ENCODE measurements around the gene HRG. TPM values are rescaled to one million over a fixed set of nuclear protein-coding genes. Genes with fewer than 3 reads are reported as not detected.
A peak's percentile ranks its signal among the peaks of the same experiment; 100 is the strongest.
"Not testable (repeated sequence)": the region's sequence is repeated elsewhere in the genome, so short reads cannot be mapped to it uniquely, and the experiment has no call there.

The HRG gene
- total RNA-seq, 4 donors from 2014 or later, result not detected

DNA sequence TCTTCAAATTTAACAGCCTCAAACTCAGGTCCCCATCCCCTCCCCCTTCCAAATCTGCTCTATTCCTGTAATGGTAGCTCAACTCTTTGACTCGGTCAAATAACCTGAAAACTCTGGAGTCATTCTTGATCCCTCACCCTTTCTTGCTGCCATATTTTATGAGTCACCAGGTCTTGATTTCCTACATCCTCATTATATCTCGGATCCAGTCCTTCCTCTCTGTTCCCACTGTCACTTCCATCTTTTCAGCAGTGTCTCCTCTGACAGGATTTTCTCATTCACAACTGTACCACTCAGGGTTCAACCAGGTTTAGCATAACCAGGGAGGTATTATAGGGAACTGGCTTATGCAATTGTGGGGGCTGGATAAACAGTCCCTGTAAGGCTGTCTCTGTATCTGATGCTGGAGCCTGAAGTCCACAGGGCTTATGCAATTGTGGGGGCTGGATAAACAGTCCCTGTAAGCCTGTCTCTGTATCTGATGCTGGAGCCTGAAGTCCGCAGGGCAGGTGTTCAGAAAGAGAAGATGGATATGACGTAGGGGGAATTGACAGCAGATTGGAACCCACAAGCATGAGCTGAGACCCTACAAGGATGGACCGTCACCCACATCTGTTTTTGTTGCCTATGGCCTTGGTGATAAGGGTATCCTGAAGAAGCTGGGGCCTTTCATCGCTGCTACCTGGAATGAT lies 34.7 kb upstream of the HRG start:
- H3K4me3 ChIP-seq, result no peak overlapping the region
- H3K4me1 ChIP-seq, result peaks cover 0 to 18% (median 0%) of the 10 kb centered on the region in 3 donors
- H3K9me3 ChIP-seq, result no peaks in the 10 kb centered on the region
- H3K27me3 ChIP-seq, result peaks cover 0 to 13% (median 0%) of the 10 kb centered on the region in 4 donors
- TF ChIP-seq, protein P1, sequence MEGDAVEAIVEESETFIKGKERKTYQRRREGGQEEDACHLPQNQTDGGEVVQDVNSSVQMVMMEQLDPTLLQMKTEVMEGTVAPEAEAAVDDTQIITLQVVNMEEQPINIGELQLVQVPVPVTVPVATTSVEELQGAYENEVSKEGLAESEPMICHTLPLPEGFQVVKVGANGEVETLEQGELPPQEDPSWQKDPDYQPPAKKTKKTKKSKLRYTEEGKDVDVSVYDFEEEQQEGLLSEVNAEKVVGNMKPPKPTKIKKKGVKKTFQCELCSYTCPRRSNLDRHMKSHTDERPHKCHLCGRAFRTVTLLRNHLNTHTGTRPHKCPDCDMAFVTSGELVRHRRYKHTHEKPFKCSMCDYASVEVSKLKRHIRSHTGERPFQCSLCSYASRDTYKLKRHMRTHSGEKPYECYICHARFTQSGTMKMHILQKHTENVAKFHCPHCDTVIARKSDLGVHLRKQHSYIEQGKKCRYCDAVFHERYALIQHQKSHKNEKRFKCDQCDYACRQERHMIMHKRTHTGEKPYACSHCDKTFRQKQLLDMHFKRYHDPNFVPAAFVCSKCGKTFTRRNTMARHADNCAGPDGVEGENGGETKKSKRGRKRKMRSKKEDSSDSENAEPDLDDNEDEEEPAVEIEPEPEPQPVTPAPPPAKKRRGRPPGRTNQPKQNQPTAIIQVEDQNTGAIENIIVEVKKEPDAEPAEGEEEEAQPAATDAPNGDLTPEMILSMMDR (IDR thresholded peaks at IDR 0.05), result no peak
- no peak for TF ChIP-seq POLR2A (IDR thresholded peaks at IDR 0.05)
- no peak for DNase-seq
- 62 to 63% methylated on average over 6 of the region's 6 CpGs for WGBS, 2 donors
- H3K36me3 ChIP-seq, result no peaks in the 10 kb centered on the region
- H3K27ac ChIP-seq, result peak overlapping the region in 2 of 4 donors; percentile 43 to 50
- intact Hi-C loops (cut with DNase I), result no loop called here

DNA sequence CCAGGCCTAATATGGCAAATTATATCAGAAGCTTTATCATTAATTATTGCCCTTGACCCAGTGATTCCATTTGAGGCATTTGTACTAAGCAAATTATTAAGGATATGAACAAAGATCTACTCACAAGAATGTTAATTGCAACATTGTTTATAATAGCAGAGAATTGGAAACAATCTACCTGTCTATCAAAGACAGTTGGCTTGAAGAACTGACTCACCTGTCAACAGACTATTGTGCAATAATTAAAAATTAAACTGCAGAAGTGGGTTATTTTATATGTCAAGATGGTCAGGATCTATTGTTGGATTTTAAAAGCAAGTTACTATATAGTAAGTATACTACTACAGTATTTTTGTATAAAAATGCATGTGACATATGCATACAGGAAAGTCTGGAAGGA lies 32.3 kb upstream of the HRG start:
- Histone ChIP-seq H3K4me1 (peaks cover 0 to 35% (median 0%) of the 10 kb centered on the region in 3 donors), H3K9me3 (no peaks in the 10 kb centered on the region), H3K4me3 (no peak overlapping the region), H3K27ac (peak overlapping the region in 1 of 4 donors; percentile 17), H3K27me3 (peaks cover 0 to 7% (median 0%) of the 10 kb centered on the region in 4 donors), H3K36me3 (no peaks in the 10 kb centered on the region)
- no peak for DNase-seq
- TF ChIP-seq POLR2A (IDR thresholded peaks at IDR 0.05), result no peak
- TF ChIP-seq, protein P1 (IDR thresholded peaks at IDR 0.05), result no peak
- intact Hi-C loops (cut with DNase I), result no loop called here

DNA sequence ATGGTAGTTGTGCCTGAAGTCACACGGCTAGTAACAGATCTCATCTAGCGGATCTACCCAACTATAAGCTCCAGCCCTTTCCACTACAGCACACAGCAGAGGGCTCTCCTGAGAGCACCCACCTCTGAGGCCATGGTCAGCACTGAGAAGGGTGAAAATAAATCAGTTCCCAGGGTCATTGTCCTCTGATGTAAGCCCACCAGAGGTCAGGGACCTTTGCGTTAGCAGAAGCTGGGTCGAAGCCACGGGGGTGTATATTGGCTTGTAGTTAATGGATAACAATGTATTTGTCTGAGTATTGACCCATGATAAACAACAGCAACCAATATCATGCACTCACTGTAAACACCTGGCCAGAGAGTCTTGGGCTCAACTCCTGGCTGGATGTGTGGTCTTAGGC lies 31.6 kb upstream of the HRG start:
- DNase-seq; H3K27me3 ChIP-seq; H3K27ac ChIP-seq; H3K9me3 ChIP-seq; H3K36me3 ChIP-seq; H3K4me3 ChIP-seq; intact Hi-C loops (cut with DNase I): not testable (repeated sequence)
- H3K4me1 ChIP-seq, result peaks cover 0 to 42% (median 0%) of the 10 kb centered on the region in 3 donors
- 77 to 85% methylated on average over 5 of the region's 5 CpGs for WGBS, 2 donors

DNA sequence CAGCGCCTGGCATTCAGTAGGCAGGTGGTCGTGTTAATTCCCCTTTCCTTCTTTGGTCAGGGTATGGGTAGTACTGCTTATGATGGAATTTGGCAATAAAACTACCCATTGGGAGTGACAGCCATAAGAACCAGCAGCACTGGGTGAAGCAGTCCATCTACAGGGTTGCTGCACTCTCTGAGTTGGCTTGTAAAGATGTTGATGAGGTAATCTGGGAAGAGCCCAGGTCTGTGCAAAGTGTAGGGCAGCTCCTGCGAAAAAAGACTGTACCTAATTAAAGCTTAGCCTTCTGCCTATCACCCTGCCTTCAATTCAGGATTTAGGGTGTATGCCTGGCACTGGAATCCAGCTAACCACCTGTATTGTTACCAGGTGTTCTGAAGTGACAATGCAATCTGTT lies 30.3 kb upstream of the HRG start:
- Histone ChIP-seq H3K27me3 (peaks cover 0 to 10% (median 0%) of the 10 kb centered on the region in 4 donors), H3K36me3 (no peaks in the 10 kb centered on the region), H3K27ac (peak overlapping the region in 2 of 4 donors; percentile 40 to 51), H3K4me1 (peaks cover 10 to 55% (median 11%) of the 10 kb centered on the region in 3 donors), H3K4me3 (no peak overlapping the region), H3K9me3 (no peaks in the 10 kb centered on the region)
- 83 to 86% methylated on average over 1 to 3 of the region's 3 CpGs for WGBS, 2 donors
- TF ChIP-seq, protein P1 (IDR thresholded peaks at IDR 0.05), result no peak
- TF ChIP-seq POLR2A (IDR thresholded peaks at IDR 0.05), result no peak
- DNase-seq, result no peak
- intact Hi-C loops (cut with DNase I), result no loop called here

DNA sequence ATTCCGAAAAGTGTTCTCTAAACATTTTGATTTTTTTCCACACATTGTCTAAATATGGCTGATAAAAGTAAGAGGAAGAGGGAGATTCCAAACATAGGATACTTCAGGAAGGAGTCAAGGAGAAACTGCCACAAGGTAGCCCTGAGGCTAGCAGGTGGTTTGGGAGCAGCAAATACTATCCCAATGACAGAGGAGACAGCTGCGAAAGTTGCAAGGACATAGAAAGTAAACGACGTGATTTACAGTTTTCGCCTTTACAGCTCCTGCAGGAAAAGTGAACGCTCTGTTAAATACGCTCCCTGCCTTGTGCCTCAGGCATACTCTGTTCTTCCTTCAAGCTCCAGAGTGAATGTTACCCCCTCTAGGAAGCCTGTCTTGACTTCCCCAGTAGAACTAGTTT lies 29.3 kb upstream of the HRG start:
- 76 to 77% methylated on average over 7 of the region's 7 CpGs for WGBS, 2 donors
- intact Hi-C loops (cut with DNase I), result no loop called here

More for the DNA sequence above, 29.3 kb upstream of the HRG start:
- TF ChIP-seq, protein P1 (IDR thresholded peaks at IDR 0.05), result no peak
- TF ChIP-seq POLR2A (IDR thresholded peaks at IDR 0.05), result no peak
- peaks cover 11 to 65% (median 16%) of the 10 kb centered on the region in 3 donors for H3K4me1 ChIP-seq
- H3K36me3 ChIP-seq, result no peaks in the 10 kb centered on the region
- H3K9me3 ChIP-seq, result no peaks in the 10 kb centered on the region
- peaks cover 0 to 10% (median 0%) of the 10 kb centered on the region in 4 donors for H3K27me3 ChIP-seq
- DNase-seq, result no peak
- no peak overlapping the region for H3K4me3 ChIP-seq
- peak overlapping the region in 1 of 4 donors; percentile 40 for H3K27ac ChIP-seq

Measured in esophagus squamous epithelium (tissue), 5 donors.